B cell (primary cell): ENCODE results near the gene ATXN1.

ENCODE experiments used
- CTCF ChIP-seq: fragments of 200-600 bp; IDR thresholded peaks from one replicate; pipeline ENCODE4 v1.8.0; 2022; ENCODE audit warnings: antibody characterized with exemption, mild to moderate bottlenecking
- EZH2 ChIP-seq: IDR thresholded peaks from 2 replicates; pipeline ENCODE4 v1.6.1; 2012; ENCODE audit warnings: borderline replicate concordance, low read depth, mild to moderate bottlenecking, moderate library complexity, low read length; ENCODE audit not compliant: insufficient read depth, poor library complexity, severe bottlenecking

- TF ChIP-seq CTCF = no peak
- no peak for TF ChIP-seq EZH2
These were observed 47.7 kb downstream of the ATXN1 start for GRCh38 chr6:16713597-16713996.
